Panc1 (cell line): ENCODE data around the gene CHCHD6. TPM values are rescaled to one million over a fixed set of nuclear protein-coding genes. Genes with fewer than 3 reads are reported as not detected.

Experiments used
- ATAC-seq: fragments of 200-7000 bp; cut with Tn5 transposase; 2 replicates; pipeline ENCODE4 v1.9.1; 2020; ENCODE audit warnings: mild to moderate bottlenecking, moderate library complexity
- BruUV-seq: library from RNA; stranded (reverse); fragments of 400-500 nt; replicated peaks from 2 replicates; lab custom pipeline; 2021; lab: Mats Ljungman, UMichigan
- CTCF ChIA-PET: fragments of 300-600 bp; sonication (Branson Sonifier 250); formaldehyde crosslinking; loops from one replicate; lab custom pipeline; 2022; ENCODE audit warnings: antibody characterized with exemption; lab: Charles Lee
- POLR2A ChIA-PET: fragments of 300-600 bp; sonication (Branson Sonifier 250); formaldehyde crosslinking; loops from one replicate; lab custom pipeline; 2022; ENCODE audit warnings: antibody characterized with exemption; lab: Charles Lee
- DNase-seq: peaks from one replicate; pipeline ENCODE4 v3.0.0-alpha.2; 2010; ENCODE audit warnings: low read depth, low spot score
- H3K27ac ChIP-seq: 2 replicates; pipeline ENCODE4 v1.5.1; 2011; ENCODE audit warnings: mild to moderate bottlenecking, low read length, inconsistent platforms
- H3K27me3 ChIP-seq: fragments of 200-500 bp; sonication (Bioruptor generic); 2 replicates; pipeline ENCODE4 v1.6.0; 2014; ENCODE audit warnings: low read length, inconsistent platforms; ENCODE audit not compliant: control insufficient read depth, insufficient read depth
- H3K36me3 ChIP-seq: fragments of 200-500 bp; sonication (Bioruptor generic); 2 replicates; pipeline ENCODE4 v1.5.1; 2014; ENCODE audit warnings: inconsistent platforms, mild to moderate bottlenecking, low read length, moderate library complexity; ENCODE audit not compliant: control insufficient read depth, insufficient read depth
- H3K4me1 ChIP-seq: 2 replicates; pipeline ENCODE4 v1.5.1; 2011; ENCODE audit warnings: inconsistent platforms, mild to moderate bottlenecking, low read length, moderate library complexity; ENCODE audit not compliant: control insufficient read depth, insufficient read depth
- H3K4me3 ChIP-seq, 2 experiments: 2 replicates each; pipeline ENCODE4 v1.5.1; 2011 to 2012; ENCODE audit warnings: low read depth in 2 of 2, low read length in 2 of 2, mild to moderate bottlenecking in 2 of 2, inconsistent platforms in 1 of 2, moderate library complexity in 1 of 2
- H3K9me3 ChIP-seq: fragments of 200-500 bp; sonication (Bioruptor generic); 2 replicates; pipeline ENCODE4 v1.5.1; 2014; ENCODE audit warnings: low read depth, mild to moderate bottlenecking, inconsistent platforms, low read length, moderate library complexity; ENCODE audit not compliant: control insufficient read depth, insufficient read depth
- CTCF ChIP-seq: fragments of 450-650 bp; IDR thresholded peaks from 2 replicates; pipeline ENCODE4 v1.5.1; 2017; ENCODE audit warnings: mild to moderate bottlenecking
- POLR2AphosphoS5 ChIP-seq: IDR thresholded peaks from 2 replicates; pipeline ENCODE4 v1.6.1; 2012; ENCODE audit warnings: mild to moderate bottlenecking, low read depth, low read length, moderate library complexity
- REST ChIP-seq, 2 experiments: IDR thresholded peaks; 2 replicates each; pipeline ENCODE4 v1.6.1; 2011 to 2012; ENCODE audit warnings: low read depth in 2 of 2, control low read depth in 1 of 2, low read length in 1 of 2, mild to moderate bottlenecking in 1 of 2, moderate library complexity in 1 of 2; ENCODE audit not compliant: insufficient read depth in 1 of 2
- SIN3A ChIP-seq: IDR thresholded peaks from 2 replicates; pipeline ENCODE4 v1.6.1; 2012; ENCODE audit warnings: low read depth, mild to moderate bottlenecking, low read length, moderate library complexity, borderline replicate concordance; ENCODE audit not compliant: insufficient read depth
- TCF7L2 ChIP-seq: IDR thresholded peaks from 2 replicates; pipeline ENCODE4 v1.6.1; 2011; ENCODE audit warnings: mild to moderate bottlenecking, low read depth, low read length, inconsistent platforms
- in situ Hi-C: cut with HindIII; loops from 2 replicates; pipeline ENCODE4 v1.10.0; 2016; ENCODE audit warnings: low sequenced_read_pairs, low pct_unique_long_range_greater_than_20kb
- intact Hi-C: fragments of 100-400 bp; cut with micrococcal nuclease; formaldehyde crosslinking; loops from one replicate; pipeline ENCODE4 v1.10.0; 2022; ENCODE audit not compliant: unreplicated experiment
- total RNA-seq: library from RNA; stranded (reverse); gene quantifications from one replicate; pipeline ENCODE4 v1.2.1, GENCODE V29; 2021; ENCODE audit not compliant: unreplicated experiment

CHCHD6 gene
- total RNA-seq, 1 experiment from 2014 or later: 31.5 TPM

GRCh38 chr3:126665221-126665936 is 38.7 kb upstream of the CHCHD6 start:
- H3K4me1 ChIP-seq: no peaks in the 10 kb centered on the region
- no peak for DNase-seq
- 0 out of 2 replicates have a peak, but pooled peaks cover 2% of the 10 kb centered on the region for H3K36me3 ChIP-seq
- in situ Hi-C loops (no loop called here), intact Hi-C loops (loop anchor here (10.0 kb wide), 1 partner anchor 141 kb away; the partner anchor contains the start of gene CHST13)
- no TSS peak for BruUV-seq
- no peaks in the 10 kb centered on the region for H3K9me3 ChIP-seq
- H3K27me3 ChIP-seq: peaks cover 20% of the 10 kb centered on the region
- no peak for ATAC-seq
- no peak overlapping the region for H3K27ac ChIP-seq
- no peak overlapping the region for H3K4me3 ChIP-seq
- CTCF ChIA-PET: no interaction called here
- TF ChIP-seq CTCF: no peak
- TF ChIP-seq TCF7L2: no peak
- POLR2A ChIA-PET: interaction anchor here (0.5 kb wide), 2 partner anchors 195 to 627 kb away, joined by 4 to 5 read pairs; no protein-coding TSS in a partner anchor

GRCh38 chr3:126665959-126666657 is 37.9 kb upstream of the CHCHD6 start:
- TF ChIP-seq TCF7L2: no peak
- TF ChIP-seq SIN3A: no peak
- TF ChIP-seq REST (IDR thresholded peaks at IDR 0.05; ENCODE audit: insufficient read depth in 1 of 2, low read depth in 2 of 2, low read length in 1 of 2): no peak
- no peak for TF ChIP-seq CTCF
- TF ChIP-seq POLR2AphosphoS5: no peak
- H3K9me3 ChIP-seq: no peaks in the 10 kb centered on the region
- no peaks in the 10 kb centered on the region for H3K4me1 ChIP-seq
- ATAC-seq (no peak), DNase-seq (no peak)
- intact Hi-C loops: loop anchor here (10.0 kb wide), 1 partner anchor 141 kb away; the partner anchor contains the start of gene CHST13
- in situ Hi-C loops: no loop called here
- no peak overlapping the region for H3K4me3 ChIP-seq
- ChIA-PET CTCF (no interaction called here), POLR2A (no interaction called here)
- H3K36me3 ChIP-seq: 0 out of 2 replicates have a peak, but pooled peaks cover 2% of the 10 kb centered on the region
- H3K27ac ChIP-seq: no peak overlapping the region
- BruUV-seq: no TSS peak
- peaks cover 15% of the 10 kb centered on the region for H3K27me3 ChIP-seq
